H1 (cell line): Measurements from ENCODE around the gene SMAD6. TPM values are rescaled to one million over a fixed set of nuclear protein-coding genes. Genes with fewer than 3 reads are reported as not detected.

ENCODE experiments used
- CEBPB ChIP-seq: IDR thresholded peaks from 2 replicates; pipeline ENCODE4 v1.6.1; 2012; ENCODE audit warnings: low read depth, low read length
- CHD2 ChIP-seq: IDR thresholded peaks from 2 replicates; pipeline ENCODE4 v1.6.1; 2012; ENCODE audit warnings: low read length, improper control_type of control experiment
- SP1 ChIP-seq: IDR thresholded peaks from 2 replicates; pipeline ENCODE4 v1.6.1; 2011; ENCODE audit warnings: low read depth, low read length
- polyA plus RNA-seq, 7 experiments: library from polyadenylated mRNA; depleted of rRNA in 3 of 7; stranded (reverse) in 5 of 7; unstranded in 2 of 7; fragments of >200 nt in 5 of 7; fragments of 200-250 nt in 2 of 7; gene quantifications; 1 replicate in 5 of 7; 2 replicates in 1 of 7; 4 replicates in 1 of 7; pipeline versions ENCODE4 v1.2.1 to v1.2.3, GENCODE V29; 2011 to 2013; ENCODE audit warnings: missing spikeins in 2 of 7, mixed read lengths in 2 of 7
- total RNA-seq: library from RNA; stranded (reverse); fragmentation: NEBNext Ultra II Directional; extraction: Animal tissue kit (Norgen Biotek cat#: 25700); gene quantifications from 2 replicates; pipeline ENCODE4 v1.2.1, GENCODE V29; 2021

The SMAD6 gene
- total and polyA plus RNA-seq, 2 of the 8 experiments (the other 6 are each of a cell fraction or from before 2014, with no cell fraction given): 1.8 to 7.0 TPM

DNA sequence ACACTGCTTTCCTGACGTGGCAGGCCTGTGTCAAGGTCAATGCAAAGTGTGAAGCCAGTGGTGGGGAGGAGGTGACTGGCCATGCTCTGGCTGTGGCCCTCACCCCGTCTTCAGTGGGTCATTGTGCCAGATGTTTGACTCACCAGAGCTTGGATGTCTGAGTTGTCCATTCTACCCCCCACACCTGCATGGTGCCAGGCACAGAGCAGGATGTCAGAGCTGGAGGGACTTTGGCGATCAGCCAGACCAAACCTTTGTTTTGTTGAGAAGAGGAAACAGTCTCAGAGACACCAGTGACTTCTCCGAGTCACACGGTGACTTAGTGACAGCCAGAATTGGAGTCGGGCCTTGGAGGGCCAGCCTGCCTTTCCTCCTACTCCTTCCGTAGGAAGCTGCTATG lies 49.5 kb downstream of the SMAD6 start (continued):
- TF ChIP-seq CEBPB: no peak
- no peak for TF ChIP-seq CHD2
- TF ChIP-seq SP1: no peak
